Right kidney (tissue), 1 donor: ENCODE data around the gene SIRPB2.
"Not testable (repeated sequence)": the region's sequence is repeated elsewhere in the genome, so short reads cannot be mapped to it uniquely, and the experiment has no call there.

ENCODE experiments used
- DNase-seq: peaks from one replicate; pipeline ENCODE4 v3.0.0-alpha.2; 2016

SIRPB2 gene

GRCh38 chr20:1499528-1500420, 8.6 kb upstream of the SIRPB2 start:
- no peak for DNase-seq

- DNase-seq, result not testable (repeated sequence)
Measured at GRCh38 chr20:1497371-1497770, 6.2 kb upstream of the SIRPB2 start.

- no peak for DNase-seq
Measured at GRCh38 chr20:1496930-1497329, 5.7 kb upstream of the SIRPB2 start.

DNA sequence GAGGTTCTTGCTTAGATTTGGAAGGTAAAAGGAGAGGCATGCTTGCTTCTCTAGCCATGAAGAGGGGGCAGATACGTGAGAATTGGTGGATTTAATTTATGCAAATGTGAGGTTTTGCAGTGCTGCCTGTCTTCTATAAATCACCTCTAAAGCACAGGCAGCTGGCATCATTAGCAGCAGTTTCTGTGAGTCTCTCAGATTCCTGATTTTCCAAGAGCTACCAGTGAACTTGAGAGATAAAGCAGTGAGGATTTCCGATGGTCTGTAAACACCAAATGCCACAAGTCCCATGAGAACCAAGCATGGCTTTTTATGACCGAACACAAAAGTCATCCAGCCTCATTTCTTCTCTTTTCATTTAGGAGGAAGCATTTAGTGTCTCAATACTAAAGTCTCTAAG, 3.2 kb upstream of the SIRPB2 start:
- DNase-seq, result no peak

DNA sequence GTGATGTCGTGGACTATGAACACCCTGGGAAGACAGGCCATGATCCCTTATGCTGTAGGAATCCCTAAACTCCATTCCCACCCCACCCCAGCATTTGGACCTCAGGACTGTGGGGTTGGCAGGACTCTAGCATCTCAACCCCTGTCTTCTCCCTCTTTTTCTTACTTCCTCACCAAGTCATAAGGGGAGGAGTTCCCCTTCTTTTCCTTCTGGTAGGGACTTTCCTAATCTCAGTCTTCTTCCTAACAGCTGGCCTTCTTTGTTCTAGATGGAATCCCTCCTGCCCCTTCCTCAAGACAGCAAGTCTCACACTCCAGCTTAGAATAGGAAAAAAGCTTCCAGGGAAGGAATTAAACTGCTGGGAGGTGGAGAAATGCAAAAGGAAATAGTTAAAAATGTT, 2.3 kb upstream of the SIRPB2 start:
- DNase-seq, result no peak

- DNase-seq, result no peak
Measured at GRCh38 chr20:1491860-1492642, 831 bp upstream of the SIRPB2 start.

- DNase-seq, result no peak
Measured at GRCh38 chr20:1490643-1491195, 501 bp downstream of the SIRPB2 start.

DNA sequence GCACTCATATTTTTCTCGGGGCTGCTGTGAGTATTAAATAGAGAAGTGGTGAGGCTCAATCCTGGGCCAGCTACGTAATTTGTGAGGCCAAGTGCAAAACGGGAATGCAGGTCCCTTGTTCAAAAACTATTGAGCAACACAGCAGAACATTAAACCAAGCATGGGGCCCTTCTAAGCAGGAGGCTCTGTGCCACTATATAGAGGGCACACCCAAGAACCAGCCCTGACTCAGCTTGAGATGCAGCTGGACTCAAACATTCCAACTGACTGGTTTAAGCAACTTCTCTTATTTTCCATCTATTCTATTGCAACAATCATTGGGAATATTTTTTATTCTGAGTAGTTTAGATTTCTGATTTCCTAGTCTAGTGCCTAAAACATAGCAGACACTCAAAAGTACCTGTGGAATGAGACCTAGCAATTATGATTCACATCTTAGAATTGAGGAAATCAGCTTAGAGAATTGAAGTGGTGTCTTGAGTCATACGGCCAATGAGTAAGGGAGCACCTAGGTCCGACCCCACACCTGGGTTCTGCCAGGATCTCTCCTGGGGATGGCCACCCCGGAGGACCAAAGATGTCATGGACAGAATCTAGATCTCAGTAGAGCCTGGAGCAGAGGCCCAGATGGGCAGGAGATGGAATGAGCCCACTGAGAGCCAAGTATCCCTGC, 1.3 kb downstream of the SIRPB2 start:
- no peak for DNase-seq

DNA sequence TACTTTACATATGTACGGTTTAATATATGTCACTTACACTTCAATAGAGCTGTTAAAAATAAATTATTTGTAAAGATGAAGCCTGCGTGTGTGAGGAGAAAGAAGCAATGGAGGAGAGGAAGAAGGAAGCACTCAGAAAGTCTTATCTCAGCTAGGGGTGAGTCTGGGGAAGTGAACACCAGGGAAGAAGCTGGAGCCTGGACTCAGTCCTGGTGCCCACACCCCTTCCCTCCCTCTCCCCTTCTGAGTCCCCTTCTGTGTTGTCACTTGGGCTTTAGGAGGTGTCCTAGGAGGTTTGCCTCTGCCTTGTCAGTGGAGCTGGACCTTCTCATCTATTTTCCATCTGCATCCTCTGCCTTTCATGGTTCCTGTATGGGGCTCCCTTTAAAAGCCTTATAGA, 1.9 kb downstream of the SIRPB2 start:
- no peak for DNase-seq

- DNase-seq, result no peak
Measured at GRCh38 chr20:1486566-1486965, 4.7 kb downstream of the SIRPB2 start.

DNA sequence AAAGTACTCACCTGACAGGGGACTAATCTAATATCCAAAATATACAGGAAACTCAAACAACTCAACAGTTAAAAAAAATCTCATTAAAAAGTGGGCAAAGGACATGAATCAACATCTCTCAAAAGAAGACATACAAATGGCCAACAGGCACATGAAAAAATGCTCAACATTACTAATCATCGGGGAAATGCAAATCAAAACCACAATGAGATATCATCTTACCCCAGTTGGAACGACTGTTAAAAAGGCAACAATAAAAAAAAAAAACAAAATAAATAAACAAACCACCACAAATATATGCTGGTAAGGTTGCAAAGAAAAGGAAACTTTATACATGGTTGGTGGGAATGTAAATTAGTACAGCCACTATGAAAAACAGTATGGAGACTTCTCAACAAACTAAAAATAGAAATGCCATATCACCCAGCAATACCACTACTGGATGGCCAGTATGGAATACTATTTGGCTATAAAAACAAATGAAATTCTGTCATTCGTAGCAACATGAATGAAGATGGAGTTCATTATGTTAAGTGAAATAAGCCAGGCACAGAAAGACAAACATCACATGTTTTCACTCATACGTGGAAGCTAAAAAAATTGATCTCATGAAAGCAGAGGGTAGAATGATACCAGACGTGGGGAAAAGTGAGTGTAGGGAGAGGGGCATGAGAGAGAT, 6.6 kb downstream of the SIRPB2 start:
- DNase-seq, result no peak

DNA sequence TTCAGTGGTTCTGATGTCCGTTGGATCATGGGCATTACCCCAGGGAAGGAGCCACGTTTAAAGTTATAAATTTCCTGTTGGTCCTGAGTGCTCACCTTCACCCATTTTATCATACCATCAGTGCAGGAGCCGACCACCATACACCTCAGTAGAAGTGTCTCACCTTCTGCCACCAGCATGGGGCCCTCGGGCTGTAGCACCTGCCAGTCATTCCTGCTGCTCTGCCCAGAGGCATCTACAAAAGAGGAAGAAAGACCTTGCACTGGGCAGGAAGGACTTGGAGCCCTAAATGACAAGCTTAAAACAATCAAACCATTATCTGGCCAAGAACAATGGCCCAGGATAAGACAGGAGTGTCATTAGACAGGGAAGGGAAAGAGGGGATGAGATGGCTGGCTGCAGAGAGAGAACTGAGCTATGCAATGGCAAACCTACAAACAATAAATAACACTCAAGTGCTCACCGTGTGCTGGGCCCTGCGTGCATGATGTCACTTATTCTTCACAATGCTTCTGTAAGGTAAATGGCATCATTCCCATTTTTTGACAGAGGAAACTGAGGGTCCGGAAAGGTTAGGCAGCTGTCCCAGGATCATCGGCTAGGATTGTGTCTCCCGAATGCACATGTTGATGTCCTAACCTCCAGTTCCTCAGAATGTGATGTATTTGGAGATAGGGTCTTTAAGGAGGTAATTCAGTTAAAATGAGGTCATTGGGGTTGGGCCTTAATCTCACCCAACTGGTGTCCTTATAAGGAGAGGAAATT, 11.2 kb downstream of the SIRPB2 start:
- DNase-seq, result no peak

DNA sequence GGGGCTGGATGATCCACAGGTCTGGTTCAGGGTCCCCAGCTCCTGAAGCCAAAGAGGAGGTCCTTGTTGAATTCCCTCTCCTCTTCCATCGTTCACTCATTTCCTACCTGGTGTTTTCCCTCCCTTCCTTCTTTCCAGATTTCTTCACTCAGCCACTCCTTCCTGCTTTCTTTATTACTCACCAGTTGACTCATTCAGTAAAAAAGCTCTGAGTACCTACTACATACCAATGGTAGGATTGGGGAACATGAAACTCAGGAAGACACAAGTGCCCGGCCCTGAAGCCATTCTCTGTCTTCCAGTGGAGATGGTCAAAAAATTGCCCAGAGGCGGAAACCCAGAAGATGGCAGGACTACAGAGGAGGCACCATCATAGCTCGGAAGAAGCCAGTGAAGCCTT, 12.7 kb downstream of the SIRPB2 start:
- no peak for DNase-seq

DNA sequence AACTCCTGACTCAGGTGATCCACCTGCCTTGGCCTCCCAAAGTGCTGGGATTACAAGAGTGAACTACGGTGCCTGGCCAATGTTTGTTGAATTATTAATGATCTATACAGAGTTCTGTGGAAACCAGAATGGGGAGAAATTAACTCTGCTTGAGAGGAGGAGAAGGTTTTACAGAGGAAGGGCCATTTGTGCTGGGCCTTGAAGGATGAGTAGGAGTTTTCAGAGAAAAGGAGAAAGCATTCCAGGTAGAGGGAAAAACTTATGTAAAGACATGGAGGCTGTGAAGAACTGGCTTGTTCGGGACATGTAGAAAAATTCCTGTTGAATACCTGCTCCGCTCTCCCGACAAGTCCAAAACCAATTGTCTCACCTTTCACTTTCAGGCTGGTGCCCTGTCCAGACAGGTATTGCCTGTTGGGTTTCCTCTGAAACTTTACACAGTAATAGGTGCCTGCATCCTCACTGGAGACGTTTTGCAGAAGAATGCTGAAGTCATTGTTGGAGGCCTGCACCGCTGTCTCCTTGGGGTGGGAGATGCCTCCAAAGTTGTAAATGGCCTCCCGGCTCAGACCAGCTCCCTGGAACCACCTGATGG, 13.2 kb downstream of the SIRPB2 start:
- DNase-seq, result no peak

DNA sequence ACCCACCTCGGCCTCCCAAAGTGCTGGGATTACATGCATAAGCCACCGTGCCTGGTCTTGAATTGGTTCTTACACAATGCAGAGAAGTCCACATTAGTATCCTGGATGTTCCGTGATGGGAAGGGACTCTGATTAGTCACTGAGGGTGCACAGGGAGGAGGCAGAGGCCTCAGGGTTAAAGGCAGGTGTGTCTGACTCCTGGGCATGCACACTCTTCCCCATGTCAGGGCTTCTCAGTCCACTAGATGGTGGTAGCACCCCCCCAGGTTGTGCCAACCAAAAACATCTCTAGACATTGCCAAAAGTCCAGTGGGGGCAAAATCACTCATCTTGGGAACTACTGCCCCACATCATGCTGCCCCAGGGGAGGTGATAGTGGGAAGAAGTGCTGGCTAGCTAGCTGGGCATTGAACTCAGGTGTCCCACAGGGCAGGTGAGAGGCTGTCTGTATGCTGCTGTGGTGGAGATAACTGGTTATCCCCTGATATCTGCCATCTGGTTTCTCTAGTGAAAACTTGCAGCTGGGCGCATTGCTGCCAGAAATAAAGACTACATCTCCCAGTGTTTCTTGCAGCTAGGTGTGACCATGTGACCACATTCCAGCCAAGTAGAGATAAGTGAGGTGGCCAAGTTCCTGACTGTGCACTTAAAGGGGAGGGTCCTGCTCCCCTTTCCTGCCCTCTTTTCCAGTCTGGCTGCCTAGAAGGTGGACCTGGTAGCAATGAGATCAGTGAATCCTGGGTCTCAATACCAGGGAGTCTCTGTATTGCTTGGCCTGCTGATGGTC, 16.2 kb downstream of the SIRPB2 start:
- DNase-seq, result no peak

GRCh38 chr20:1474325-1474724, 16.9 kb downstream of the SIRPB2 start:
- no peak for DNase-seq

DNA sequence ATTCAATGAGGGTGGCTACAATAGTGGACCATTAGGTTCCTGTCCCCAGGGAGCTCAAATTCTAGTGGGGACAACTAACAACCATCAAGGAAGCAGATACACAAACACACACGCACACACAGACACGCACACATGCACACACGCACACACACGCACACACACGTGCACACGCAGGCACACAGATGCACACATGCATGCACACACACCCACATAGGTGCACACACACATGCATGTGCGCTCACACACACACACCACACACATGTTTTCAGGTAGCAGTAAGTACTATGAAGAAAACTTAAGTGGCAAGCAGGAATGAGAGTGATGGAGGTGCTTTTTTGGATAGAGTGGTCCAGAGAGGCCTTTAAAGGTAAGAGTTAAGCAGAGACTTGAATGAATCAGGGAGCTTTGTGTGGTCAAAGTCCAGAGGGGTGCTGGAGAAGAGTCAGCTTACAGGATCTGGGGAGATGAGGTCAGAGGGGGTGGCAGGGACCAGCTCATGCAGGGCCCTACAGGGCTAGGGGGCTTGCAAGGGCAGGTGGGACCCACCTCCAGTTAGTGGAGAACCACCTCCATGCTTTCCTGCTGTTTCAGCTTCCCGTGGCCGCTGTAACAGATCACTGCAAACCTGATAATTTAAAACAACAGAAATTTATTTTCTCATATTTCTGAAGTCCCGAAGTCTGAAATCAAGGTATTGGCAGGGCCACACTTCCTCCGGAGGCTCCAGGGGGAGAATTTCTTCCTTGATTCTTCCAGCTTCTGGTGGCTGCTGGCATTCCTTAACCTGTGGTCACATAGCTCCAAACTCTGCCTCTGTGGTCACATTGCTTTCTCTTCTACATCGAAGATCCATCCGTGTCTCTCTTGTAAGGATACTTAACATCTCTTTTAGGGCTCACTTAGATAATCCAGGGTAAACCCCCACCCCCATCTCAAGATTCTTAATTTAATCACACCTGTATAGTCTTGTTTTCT, 17.7 kb downstream of the SIRPB2 start:
- no peak for DNase-seq

GRCh38 chr20:1472556-1473245, 18.5 kb downstream of the SIRPB2 start:
- no peak for DNase-seq
